OCI-LY3 (cell line): Measurements from ENCODE around the gene CAMK1G.

ENCODE experiments used
- EZH2phosphoT487 ChIP-seq: fragments of 200-600 bp; shearing (Covaris generic); IDR thresholded peaks from 2 replicates; pipeline ENCODE4 v1.6.1; 2018; ENCODE audit warnings: antibody characterized with exemption, mixed run types, low read depth
- TF ChIP-seq, protein P1 (sequence below): fragments of 200-600, 300-600 bp; sonication (generic); IDR thresholded peaks from 2 replicates; pipeline ENCODE4 v1.5.1; 2014; ENCODE audit warnings: antibody characterized with exemption, low read length, low read depth

DNA sequence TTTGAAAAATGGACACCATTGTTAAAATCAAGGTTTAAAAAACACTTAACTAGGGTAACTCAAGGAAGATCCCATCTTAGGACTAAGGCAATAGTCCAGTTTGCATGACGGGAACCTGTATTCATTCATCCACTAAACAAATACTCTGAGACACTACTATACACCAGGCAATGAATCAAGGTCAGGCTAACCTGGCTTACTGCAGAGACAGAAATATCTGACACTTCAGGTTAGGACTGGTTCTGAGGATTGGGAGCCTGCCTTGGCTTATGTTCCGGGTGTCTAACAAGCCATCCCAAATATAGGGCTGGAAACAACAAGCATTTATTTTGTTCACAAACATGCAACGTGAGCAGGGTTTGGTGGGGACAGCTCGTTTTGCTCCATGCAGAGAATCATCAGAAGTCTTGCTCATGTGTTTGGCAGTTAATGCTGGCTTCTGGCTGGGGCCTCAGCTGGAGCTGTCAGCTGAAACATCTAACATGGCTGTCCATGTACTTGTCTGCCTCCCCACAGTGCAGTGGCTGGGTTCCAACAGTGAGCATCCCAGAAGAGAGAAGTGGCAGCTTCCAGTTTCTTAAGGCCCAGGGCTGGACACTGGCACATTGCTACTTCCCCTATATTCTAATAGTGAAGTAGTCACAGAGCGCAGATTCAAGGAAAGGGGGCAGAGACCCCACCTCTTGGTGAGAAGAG is 37.0 kb upstream of the CAMK1G start:
- no peak for TF ChIP-seq EZH2phosphoT487
- TF ChIP-seq, protein P1, sequence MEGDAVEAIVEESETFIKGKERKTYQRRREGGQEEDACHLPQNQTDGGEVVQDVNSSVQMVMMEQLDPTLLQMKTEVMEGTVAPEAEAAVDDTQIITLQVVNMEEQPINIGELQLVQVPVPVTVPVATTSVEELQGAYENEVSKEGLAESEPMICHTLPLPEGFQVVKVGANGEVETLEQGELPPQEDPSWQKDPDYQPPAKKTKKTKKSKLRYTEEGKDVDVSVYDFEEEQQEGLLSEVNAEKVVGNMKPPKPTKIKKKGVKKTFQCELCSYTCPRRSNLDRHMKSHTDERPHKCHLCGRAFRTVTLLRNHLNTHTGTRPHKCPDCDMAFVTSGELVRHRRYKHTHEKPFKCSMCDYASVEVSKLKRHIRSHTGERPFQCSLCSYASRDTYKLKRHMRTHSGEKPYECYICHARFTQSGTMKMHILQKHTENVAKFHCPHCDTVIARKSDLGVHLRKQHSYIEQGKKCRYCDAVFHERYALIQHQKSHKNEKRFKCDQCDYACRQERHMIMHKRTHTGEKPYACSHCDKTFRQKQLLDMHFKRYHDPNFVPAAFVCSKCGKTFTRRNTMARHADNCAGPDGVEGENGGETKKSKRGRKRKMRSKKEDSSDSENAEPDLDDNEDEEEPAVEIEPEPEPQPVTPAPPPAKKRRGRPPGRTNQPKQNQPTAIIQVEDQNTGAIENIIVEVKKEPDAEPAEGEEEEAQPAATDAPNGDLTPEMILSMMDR = no peak
